DOHH2 (cell line): Measurements from ENCODE around the gene ST3GAL2.

ENCODE experiments used
- EZH2phosphoT487 ChIP-seq: fragments of 200-600 bp; sonication (generic); IDR thresholded peaks from 2 replicates; pipeline ENCODE4 v1.6.1; 2017; ENCODE audit warnings: borderline replicate concordance, mild to moderate bottlenecking, antibody characterized with exemption, low read length, moderate library complexity, mixed read lengths
- TF ChIP-seq, protein P1 (sequence below): fragments of 200-600 bp; sonication (generic); IDR thresholded peaks from one replicate; pipeline ENCODE4 v1.5.1; 2014; ENCODE audit warnings: antibody characterized with exemption, mild to moderate bottlenecking, low read depth, low read length; ENCODE audit not compliant: poor library complexity, severe bottlenecking

DNA sequence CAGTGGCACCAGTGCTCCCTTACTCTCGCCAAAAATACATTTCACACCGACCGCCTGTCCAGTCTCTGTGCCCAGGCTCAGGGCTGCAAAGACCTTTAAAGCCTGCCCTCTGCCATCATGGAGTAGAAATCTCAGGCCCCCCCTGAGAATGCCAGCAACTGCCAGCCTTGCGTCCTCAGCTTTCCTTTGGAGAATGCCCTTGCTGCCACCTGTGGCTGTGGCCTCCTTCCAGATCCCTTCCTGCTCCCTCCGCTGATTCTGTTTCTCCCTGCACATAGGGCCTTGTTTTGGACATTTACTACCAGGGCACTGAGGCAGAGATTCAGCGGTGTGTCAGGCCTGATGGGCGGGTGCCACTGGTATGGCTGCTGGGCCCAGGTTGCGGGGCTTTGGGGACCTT is 28.7 kb upstream of the ST3GAL2 start:
- TF ChIP-seq, protein P1, sequence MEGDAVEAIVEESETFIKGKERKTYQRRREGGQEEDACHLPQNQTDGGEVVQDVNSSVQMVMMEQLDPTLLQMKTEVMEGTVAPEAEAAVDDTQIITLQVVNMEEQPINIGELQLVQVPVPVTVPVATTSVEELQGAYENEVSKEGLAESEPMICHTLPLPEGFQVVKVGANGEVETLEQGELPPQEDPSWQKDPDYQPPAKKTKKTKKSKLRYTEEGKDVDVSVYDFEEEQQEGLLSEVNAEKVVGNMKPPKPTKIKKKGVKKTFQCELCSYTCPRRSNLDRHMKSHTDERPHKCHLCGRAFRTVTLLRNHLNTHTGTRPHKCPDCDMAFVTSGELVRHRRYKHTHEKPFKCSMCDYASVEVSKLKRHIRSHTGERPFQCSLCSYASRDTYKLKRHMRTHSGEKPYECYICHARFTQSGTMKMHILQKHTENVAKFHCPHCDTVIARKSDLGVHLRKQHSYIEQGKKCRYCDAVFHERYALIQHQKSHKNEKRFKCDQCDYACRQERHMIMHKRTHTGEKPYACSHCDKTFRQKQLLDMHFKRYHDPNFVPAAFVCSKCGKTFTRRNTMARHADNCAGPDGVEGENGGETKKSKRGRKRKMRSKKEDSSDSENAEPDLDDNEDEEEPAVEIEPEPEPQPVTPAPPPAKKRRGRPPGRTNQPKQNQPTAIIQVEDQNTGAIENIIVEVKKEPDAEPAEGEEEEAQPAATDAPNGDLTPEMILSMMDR = no peak
- TF ChIP-seq EZH2phosphoT487 = no peak
